ENCODE results near the gene PPEF1. TPM values are rescaled to one million over a fixed set of nuclear protein-coding genes. Genes with fewer than 3 reads are reported as not detected.

The PPEF1 gene
- total RNA-seq, 1 donor from 2014 or later, result not detected

DNA sequence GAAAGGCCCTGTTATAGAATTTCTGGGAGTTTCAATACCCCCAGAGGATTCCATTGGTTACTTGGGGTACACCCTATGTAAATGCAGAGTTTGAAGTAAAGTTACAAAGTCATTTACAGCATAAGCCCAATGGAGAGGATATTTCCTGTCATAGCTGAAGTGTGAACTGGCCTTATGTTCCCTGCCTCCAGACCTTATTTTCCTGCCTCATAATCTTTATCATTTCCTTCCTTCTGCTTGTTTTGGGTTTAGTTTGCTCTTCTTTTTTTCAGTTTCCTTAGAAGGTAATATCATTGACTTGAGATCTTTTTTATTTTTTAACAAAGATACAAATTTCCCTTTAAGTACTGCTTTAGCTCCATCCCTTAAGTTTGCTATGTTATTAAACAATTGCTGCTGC lies 85.4 kb downstream of the PPEF1 start:
- intact Hi-C loops (cut with DNase I), result no loop called here

DNA sequence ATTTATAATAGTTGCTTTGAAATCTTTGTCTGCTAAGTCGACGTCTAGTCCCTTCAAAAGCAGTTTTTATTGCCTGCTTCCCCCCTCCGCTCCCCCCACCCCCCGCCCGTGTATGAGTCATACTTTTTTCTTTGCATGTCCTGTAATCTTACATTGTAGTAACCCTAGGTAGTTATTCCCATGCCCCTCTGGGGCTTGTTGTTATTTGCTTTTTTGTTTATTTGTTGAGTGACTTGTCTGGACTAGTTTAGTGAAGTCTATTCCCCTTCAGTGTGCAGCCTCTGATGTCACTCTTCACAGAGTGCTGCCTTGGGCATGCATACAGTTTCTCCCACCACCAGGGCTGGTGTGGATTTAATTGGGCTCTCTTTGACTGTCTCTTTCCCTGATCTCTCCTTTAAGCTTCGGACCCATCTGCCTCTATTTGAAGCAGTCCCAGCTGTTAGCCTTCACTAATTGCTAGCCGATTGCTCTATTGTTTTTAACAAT lies 86.2 kb downstream of the PPEF1 start:
- intact Hi-C loops (cut with DNase I), result no loop called here
- TF ChIP-seq, protein P1, sequence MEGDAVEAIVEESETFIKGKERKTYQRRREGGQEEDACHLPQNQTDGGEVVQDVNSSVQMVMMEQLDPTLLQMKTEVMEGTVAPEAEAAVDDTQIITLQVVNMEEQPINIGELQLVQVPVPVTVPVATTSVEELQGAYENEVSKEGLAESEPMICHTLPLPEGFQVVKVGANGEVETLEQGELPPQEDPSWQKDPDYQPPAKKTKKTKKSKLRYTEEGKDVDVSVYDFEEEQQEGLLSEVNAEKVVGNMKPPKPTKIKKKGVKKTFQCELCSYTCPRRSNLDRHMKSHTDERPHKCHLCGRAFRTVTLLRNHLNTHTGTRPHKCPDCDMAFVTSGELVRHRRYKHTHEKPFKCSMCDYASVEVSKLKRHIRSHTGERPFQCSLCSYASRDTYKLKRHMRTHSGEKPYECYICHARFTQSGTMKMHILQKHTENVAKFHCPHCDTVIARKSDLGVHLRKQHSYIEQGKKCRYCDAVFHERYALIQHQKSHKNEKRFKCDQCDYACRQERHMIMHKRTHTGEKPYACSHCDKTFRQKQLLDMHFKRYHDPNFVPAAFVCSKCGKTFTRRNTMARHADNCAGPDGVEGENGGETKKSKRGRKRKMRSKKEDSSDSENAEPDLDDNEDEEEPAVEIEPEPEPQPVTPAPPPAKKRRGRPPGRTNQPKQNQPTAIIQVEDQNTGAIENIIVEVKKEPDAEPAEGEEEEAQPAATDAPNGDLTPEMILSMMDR (IDR thresholded peaks at IDR 0.05), result no peak
- no peak for DNase-seq (ENCODE audit: low spot score in 2 of 2)

More for the DNA sequence above, 85.4 kb downstream of the PPEF1 start:
- no peak for DNase-seq (ENCODE audit: low spot score in 2 of 2)
- Histone ChIP-seq H3K4me1 (no peaks in the 10 kb centered on the region), H3K9me3 (no peaks in the 10 kb centered on the region), H3K27me3 (no peaks in the 10 kb centered on the region), H3K27ac (no peak overlapping the region), H3K4me3 (no peak overlapping the region), H3K36me3 (no peaks in the 10 kb centered on the region)
- TF ChIP-seq, protein P1 (IDR thresholded peaks at IDR 0.05), result no peak

DNA sequence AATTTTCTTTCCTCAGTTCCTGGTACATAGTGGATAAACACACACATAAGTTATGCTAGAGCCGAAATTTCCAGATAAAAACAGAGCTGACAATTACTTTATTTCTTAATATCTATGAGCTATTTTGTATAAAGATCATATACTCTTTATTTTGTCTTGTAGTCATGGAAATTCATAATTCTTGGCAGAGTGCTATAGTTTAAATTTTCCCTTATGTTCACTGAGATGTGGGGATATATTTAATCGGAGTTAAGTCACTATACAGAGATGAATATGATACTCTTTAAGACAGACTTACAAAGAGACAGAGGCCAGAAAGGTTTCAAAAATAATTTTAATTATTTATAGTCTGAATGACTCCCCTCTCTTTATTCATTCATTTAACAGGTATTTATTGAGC lies 89.7 kb downstream of the PPEF1 start:
- Histone ChIP-seq H3K36me3 (no peaks in the 10 kb centered on the region), H3K4me1 (no peaks in the 10 kb centered on the region), H3K4me3 (no peak overlapping the region), H3K9me3 (no peaks in the 10 kb centered on the region), H3K27ac (no peak overlapping the region), H3K27me3 (no peaks in the 10 kb centered on the region)
- DNase-seq (ENCODE audit: low spot score in 2 of 2), result no peak
- intact Hi-C loops (cut with DNase I), result no loop called here
- TF ChIP-seq, protein P1 (IDR thresholded peaks at IDR 0.05), result no peak

More for the DNA sequence above, 86.2 kb downstream of the PPEF1 start:
- no peaks in the 10 kb centered on the region for H3K36me3 ChIP-seq
- H3K27me3 ChIP-seq, result no peaks in the 10 kb centered on the region
- no peaks in the 10 kb centered on the region for H3K9me3 ChIP-seq
- H3K27ac ChIP-seq, result no peak overlapping the region
- no peaks in the 10 kb centered on the region for H3K4me1 ChIP-seq
- no peak overlapping the region for H3K4me3 ChIP-seq

DNA sequence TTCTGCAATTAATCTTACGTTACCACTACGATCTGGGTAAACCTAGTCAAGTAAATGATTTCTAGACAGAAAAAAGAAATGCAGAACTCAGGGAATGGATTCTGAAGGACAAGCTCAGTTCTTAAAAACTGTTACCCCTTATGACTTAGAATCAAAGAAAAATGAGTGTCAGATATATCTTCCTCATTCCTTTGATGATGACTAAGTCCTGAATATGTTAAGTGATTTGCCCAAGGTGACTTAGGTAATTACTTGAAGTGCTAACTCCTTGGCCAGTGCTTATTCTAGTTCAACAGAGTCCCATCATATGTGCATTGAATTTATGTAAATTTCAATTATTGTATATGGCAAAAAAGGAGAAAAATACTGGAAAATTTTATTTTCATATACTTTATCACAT lies 92.5 kb downstream of the PPEF1 start:
- H3K9me3 ChIP-seq, result no peaks in the 10 kb centered on the region
- H3K4me3 ChIP-seq, result no peak overlapping the region
- no peak overlapping the region for H3K27ac ChIP-seq
- intact Hi-C loops (cut with DNase I), result no loop called here
- H3K36me3 ChIP-seq, result no peaks in the 10 kb centered on the region
- TF ChIP-seq, protein P1 (IDR thresholded peaks at IDR 0.05), result no peak
- no peaks in the 10 kb centered on the region for H3K27me3 ChIP-seq
- DNase-seq (ENCODE audit: low spot score in 2 of 2), result no peak
- no peaks in the 10 kb centered on the region for H3K4me1 ChIP-seq

DNA sequence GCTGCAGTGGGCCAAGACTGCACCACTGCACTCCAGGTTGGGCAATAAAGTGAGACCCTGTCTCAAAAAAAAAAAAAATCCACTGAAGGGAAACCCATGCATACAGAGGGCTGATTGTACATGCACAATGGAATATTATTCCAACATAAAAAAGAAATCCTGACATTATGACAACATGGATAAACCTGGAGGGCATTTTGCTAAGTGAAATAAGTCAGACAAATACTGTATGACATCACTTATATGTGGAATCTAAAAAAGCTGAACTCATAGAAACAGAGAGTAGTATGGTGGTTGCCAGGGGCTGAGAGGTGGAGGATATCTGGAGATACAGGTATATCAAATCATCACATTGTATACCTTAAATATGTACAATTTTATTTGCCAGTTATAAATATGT lies 102.2 kb downstream of the PPEF1 start:
- H3K27ac ChIP-seq, result no peak overlapping the region
- no peaks in the 10 kb centered on the region for H3K27me3 ChIP-seq
- TF ChIP-seq, protein P1 (IDR thresholded peaks at IDR 0.05), result no peak
- intact Hi-C loops (cut with DNase I), result no loop called here
- H3K36me3 ChIP-seq, result no peaks in the 10 kb centered on the region
- no peak overlapping the region for H3K4me3 ChIP-seq
- H3K9me3 ChIP-seq, result no peaks in the 10 kb centered on the region
- H3K4me1 ChIP-seq, result no peaks in the 10 kb centered on the region
- DNase-seq (ENCODE audit: low spot score in 2 of 2), result no peak

DNA sequence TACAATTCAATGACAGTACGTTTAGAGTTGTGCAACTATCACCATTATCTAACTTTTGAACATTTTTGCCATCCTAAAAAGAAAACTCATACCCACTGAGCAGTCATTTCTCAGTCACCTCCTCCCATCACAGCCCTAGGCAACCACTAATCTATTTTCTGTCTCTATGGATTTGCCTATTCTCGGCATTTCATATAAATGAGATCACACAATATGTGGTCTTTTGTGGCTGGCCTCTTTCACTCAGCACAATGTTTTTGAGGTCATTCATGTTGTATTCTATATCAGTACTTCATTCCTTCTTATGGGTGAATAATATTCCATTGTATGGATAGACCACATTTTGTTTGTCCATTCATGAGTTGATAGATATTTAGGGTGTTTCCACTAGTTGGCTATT lies 103.0 kb downstream of the PPEF1 start:
- Histone ChIP-seq H3K4me1 (no peaks in the 10 kb centered on the region), H3K27ac (no peak overlapping the region), H3K9me3 (no peaks in the 10 kb centered on the region), H3K27me3 (no peaks in the 10 kb centered on the region), H3K4me3 (no peak overlapping the region), H3K36me3 (no peaks in the 10 kb centered on the region)
- DNase-seq (ENCODE audit: low spot score in 2 of 2), result no peak
- TF ChIP-seq, protein P1 (IDR thresholded peaks at IDR 0.05), result no peak
- intact Hi-C loops (cut with DNase I), result no loop called here

Measured in ascending aorta (tissue), 2 donors.